Measurements from ENCODE around the gene FAM120A. TPM values are rescaled to one million over a fixed set of nuclear protein-coding genes. Genes with fewer than 3 reads are reported as not detected.

Gene FAM120A
- total and polyA plus RNA-seq, 11 donors, result 37.9 to 123 (median 113) TPM

DNA sequence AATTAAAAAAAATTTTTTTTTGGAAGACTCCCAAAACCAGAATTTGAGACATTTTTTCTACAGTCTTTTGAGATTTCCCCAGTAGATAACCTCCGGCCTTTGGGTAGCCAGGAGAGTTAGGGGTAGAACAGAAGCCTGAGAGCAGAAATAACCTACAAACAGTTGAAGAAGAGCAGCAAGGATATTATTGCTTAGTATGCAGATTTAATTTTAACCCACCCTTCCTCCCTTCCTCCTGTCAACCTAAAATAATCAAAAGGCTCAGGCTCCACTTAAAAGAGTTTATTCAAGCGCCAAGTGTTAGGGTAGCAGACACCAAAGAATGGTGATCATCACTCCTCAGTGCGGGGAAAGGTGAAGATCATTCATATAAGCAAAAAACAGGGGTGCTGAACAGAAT, 17.4 kb upstream of the FAM120A start:
- intact Hi-C loops (cut with DNase I), result loop anchor here in 1 of 10 donors (10.0 kb wide), 1 partner anchor 109 kb away; no protein-coding TSS in a partner anchor
- WGBS, 4 donors, result 92 to 97% (median 95%) methylated on average over 3 of the region's 3 CpGs

DNA sequence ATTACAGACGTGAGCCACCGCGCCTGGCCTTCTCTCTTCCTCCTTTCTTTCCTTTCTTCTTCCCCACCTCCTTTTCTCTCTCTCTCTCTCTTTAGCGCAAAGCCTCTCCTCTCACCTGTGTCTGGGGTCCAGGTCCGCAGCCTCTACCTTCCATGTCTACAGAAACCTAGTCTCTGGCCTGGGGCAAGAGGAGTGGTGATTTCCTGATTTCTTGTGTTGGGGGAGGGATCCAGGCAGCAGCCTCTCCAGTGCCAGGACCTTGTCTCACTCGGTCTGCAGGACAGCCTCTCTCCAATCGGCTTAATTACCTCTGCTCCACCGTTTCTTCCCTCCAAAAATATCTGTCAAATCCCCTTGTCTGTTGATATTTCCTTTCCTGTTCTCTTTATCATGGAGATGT, 16.1 kb upstream of the FAM120A start:
- TF ChIP-seq, protein P1, sequence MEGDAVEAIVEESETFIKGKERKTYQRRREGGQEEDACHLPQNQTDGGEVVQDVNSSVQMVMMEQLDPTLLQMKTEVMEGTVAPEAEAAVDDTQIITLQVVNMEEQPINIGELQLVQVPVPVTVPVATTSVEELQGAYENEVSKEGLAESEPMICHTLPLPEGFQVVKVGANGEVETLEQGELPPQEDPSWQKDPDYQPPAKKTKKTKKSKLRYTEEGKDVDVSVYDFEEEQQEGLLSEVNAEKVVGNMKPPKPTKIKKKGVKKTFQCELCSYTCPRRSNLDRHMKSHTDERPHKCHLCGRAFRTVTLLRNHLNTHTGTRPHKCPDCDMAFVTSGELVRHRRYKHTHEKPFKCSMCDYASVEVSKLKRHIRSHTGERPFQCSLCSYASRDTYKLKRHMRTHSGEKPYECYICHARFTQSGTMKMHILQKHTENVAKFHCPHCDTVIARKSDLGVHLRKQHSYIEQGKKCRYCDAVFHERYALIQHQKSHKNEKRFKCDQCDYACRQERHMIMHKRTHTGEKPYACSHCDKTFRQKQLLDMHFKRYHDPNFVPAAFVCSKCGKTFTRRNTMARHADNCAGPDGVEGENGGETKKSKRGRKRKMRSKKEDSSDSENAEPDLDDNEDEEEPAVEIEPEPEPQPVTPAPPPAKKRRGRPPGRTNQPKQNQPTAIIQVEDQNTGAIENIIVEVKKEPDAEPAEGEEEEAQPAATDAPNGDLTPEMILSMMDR (IDR thresholded peaks at IDR 0.05), result no peak
- TF ChIP-seq POLR2A (IDR thresholded peaks at IDR 0.05), result no peak
- no peaks in the 10 kb centered on the region for H3K4me1 ChIP-seq
- H3K9me3 ChIP-seq, result no peaks in the 10 kb centered on the region
- no peaks in the 10 kb centered on the region for H3K36me3 ChIP-seq
- H3K27me3 ChIP-seq, result no peaks in the 10 kb centered on the region
- no peak for ATAC-seq
- no peak for DNase-seq
- intact Hi-C loops (cut with DNase I), result loop anchor here in 1 of 10 donors (10.0 kb wide), 1 partner anchor 111 kb away; no protein-coding TSS in a partner anchor
- WGBS, 4 donors, result 83 to 87% (median 86%) methylated on average over 8 of the region's 8 CpGs
- no peak overlapping the region for H3K4me3 ChIP-seq
- H3K27ac ChIP-seq, result no peak overlapping the region

More for the DNA sequence above, 17.4 kb upstream of the FAM120A start:
- ATAC-seq (no peak), DNase-seq (no peak)
- no peaks in the 10 kb centered on the region for H3K4me1 ChIP-seq
- no peaks in the 10 kb centered on the region for H3K9me3 ChIP-seq
- no peak for TF ChIP-seq POLR2A (IDR thresholded peaks at IDR 0.05)
- TF ChIP-seq, protein P1 (IDR thresholded peaks at IDR 0.05), result no peak
- H3K4me3 ChIP-seq, result no peak overlapping the region
- no peak overlapping the region for H3K27ac ChIP-seq
- no peaks in the 10 kb centered on the region for H3K36me3 ChIP-seq
- no peaks in the 10 kb centered on the region for H3K27me3 ChIP-seq

DNA sequence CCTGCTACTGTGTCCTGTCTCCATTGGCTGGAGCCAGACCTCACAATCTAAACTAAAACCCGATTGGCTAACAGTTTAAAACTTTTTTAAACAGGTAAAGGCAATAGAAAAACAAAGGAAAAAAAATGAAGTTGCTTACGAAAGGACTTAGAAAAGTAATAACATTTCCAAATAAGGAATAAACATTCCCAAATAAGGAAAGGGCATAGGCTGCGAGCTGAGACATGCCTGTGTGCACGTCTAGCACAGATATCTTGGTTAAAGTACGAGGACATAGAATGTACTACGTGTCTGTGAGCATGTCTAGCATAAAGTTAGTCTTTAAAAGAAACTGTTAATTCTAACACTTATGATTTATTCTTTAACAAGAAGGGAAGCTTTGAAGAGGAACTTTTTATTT, 15.3 kb upstream of the FAM120A start:
- WGBS, 4 donors, result 81 to 93% (median 87%) methylated on average over 6 of the region's 6 CpGs
- intact Hi-C loops (cut with DNase I), result loop anchor here in 1 of 10 donors (10.0 kb wide), 1 partner anchor 111 kb away; no protein-coding TSS in a partner anchor
- H3K4me3 ChIP-seq, result no peak overlapping the region
- H3K27ac ChIP-seq, result no peak overlapping the region
- H3K36me3 ChIP-seq, result peaks cover 0 to 3% (median 0%) of the 10 kb centered on the region in 9 donors
- H3K9me3 ChIP-seq, result no peaks in the 10 kb centered on the region
- DNase-seq, result no peak
- H3K27me3 ChIP-seq, result no peaks in the 10 kb centered on the region
- TF ChIP-seq POLR2A (IDR thresholded peaks at IDR 0.05), result no peak
- TF ChIP-seq, protein P1 (IDR thresholded peaks at IDR 0.05), result no peak
- H3K4me1 ChIP-seq, result no peaks in the 10 kb centered on the region
- no peak for ATAC-seq

DNA sequence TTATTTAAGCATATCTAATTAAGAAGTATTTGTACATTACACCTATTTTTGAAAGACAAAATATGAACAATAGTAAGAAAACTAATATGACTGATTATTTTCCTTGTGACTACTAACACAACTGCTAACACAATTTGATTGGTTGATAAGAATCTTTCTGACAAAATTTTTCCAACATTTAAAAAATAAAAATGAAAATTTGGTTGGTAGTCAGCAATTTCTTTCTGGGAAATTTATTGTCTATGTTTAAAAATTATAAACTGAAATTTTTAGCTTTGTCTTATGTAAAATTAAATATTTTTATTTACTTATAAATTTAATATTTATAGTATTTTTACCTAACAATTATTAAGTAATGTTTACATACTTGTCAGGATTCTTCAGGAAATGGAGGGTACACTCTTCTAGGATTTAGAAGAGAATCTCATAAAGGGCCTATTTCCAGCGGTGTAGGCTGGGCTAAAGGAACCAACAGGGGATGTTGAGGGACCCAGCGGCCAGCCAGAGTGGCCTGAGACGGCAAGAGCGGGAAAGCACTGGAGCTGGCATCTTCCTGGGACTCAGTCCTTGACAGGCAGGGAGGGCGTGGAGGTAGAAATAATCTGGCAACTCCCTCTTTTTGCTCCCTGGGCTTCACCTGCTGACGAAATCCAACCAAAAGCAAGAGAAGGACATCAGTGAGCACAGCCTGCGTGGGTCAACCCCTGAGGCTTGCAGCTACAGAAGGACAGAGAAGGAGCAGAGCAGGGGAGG, 14.7 kb upstream of the FAM120A start:
- WGBS, 4 donors, result 91 to 94% (median 92%) methylated on average over 7 of the region's 7 CpGs
- Histone ChIP-seq H3K4me3 (no peak overlapping the region), H3K36me3 (peaks cover 0 to 3% (median 0%) of the 10 kb centered on the region in 9 donors), H3K27me3 (no peaks in the 10 kb centered on the region), H3K4me1 (no peaks in the 10 kb centered on the region), H3K9me3 (no peaks in the 10 kb centered on the region), H3K27ac (no peak overlapping the region)
- intact Hi-C loops (cut with DNase I), result loop anchor here in 1 of 10 donors (10.0 kb wide), 1 partner anchor 112 kb away; no protein-coding TSS in a partner anchor
- no peak for ATAC-seq
- no peak for DNase-seq
- TF ChIP-seq POLR2A (IDR thresholded peaks at IDR 0.05), result no peak
- TF ChIP-seq, protein P1 (IDR thresholded peaks at IDR 0.05), result no peak
